HepG2 (cell line): ENCODE results near the gene FAM32A. TPM values are rescaled to one million over a fixed set of nuclear protein-coding genes. Genes with fewer than 3 reads are reported as not detected.
A peak's percentile ranks its signal among the peaks of the same experiment; 100 is the strongest.

Experiments
- CSRNP1 ChIP-seq: sonication (generic); formaldehyde crosslinking; IDR thresholded peaks from 2 replicates; pipeline ENCODE4 v1.8.1; 2023; ENCODE audit warnings: mild to moderate bottlenecking, missing genetic modification reagents
- CTCF ChIP-seq: sonication (generic); formaldehyde crosslinking; IDR thresholded peaks from 2 replicates; pipeline ENCODE4 v1.5.0; 2020; ENCODE audit warnings: mild to moderate bottlenecking, missing genetic modification reagents, moderate library complexity
- FOXM1 ChIP-seq: sonication (generic); formaldehyde crosslinking; IDR thresholded peaks from 2 replicates; pipeline ENCODE4 v1.5.0; 2020; ENCODE audit warnings: missing genetic modification reagents
- GATAD1 ChIP-seq: IDR thresholded peaks from 2 replicates; pipeline ENCODE4 v1.6.1; 2016; ENCODE audit warnings: missing genetic modification reagents, missing compliant biosample characterization
- HHEX ChIP-seq: IDR thresholded peaks from 2 replicates; pipeline ENCODE4 v1.6.1; 2016; ENCODE audit warnings: control low read depth
- JUNB ChIP-seq: sonication (generic); formaldehyde crosslinking; IDR thresholded peaks from 2 replicates; pipeline ENCODE4 v1.8.0; 2022; ENCODE audit warnings: missing genetic modification reagents, mild to moderate bottlenecking, borderline replicate concordance
- KDM5A ChIP-seq: fragments of 200-600 bp; sonication (generic); IDR thresholded peaks from 2 replicates; pipeline ENCODE4 v1.7.0; 2018; ENCODE audit warnings: antibody characterized with exemption, mild to moderate bottlenecking, low read length, borderline replicate concordance
- KDM6A ChIP-seq: IDR thresholded peaks from 2 replicates; pipeline ENCODE4 v1.6.1; 2016; ENCODE audit warnings: low read depth
- MZF1 ChIP-seq: sonication (generic); formaldehyde crosslinking; IDR thresholded peaks from 2 replicates; pipeline ENCODE4 v1.8.1; 2023; ENCODE audit warnings: mild to moderate bottlenecking, missing genetic modification reagents, borderline replicate concordance
- NFATC3 ChIP-seq: sonication (generic); formaldehyde crosslinking; IDR thresholded peaks from 2 replicates; pipeline ENCODE4 v1.5.1; 2020; ENCODE audit warnings: mild to moderate bottlenecking, missing genetic modification reagents
- NFKBIZ ChIP-seq: IDR thresholded peaks from 2 replicates; pipeline ENCODE4 v1.6.1; 2018; ENCODE audit warnings: missing genetic modification reagents, missing compliant biosample characterization
- RNF2 ChIP-seq: fragments of 450-650 bp; conservative IDR thresholded peaks from 2 replicates; pipeline ENCODE4 v1.6.1; 2016; ENCODE audit warnings: low read depth
- SIX1 ChIP-seq: sonication (generic); formaldehyde crosslinking; IDR thresholded peaks from 2 replicates; pipeline ENCODE4 v1.4.0; 2020; ENCODE audit warnings: missing genetic modification reagents, borderline replicate concordance
- SNAI1 ChIP-seq: sonication (generic); formaldehyde crosslinking; IDR thresholded peaks from 2 replicates; pipeline ENCODE4 v1.5.0; 2020; ENCODE audit warnings: mild to moderate bottlenecking, missing genetic modification reagents, borderline replicate concordance
- XRCC5 ChIP-seq: fragments of 200-400 bp; formaldehyde crosslinking; optimal IDR thresholded peaks from 2 replicates; pipeline ENCODE3; 2017; ENCODE audit warnings: mild to moderate bottlenecking, low read length
- ZBTB26 ChIP-seq: IDR thresholded peaks from 2 replicates; pipeline ENCODE4 v1.6.1; 2016; ENCODE audit warnings: missing compliant biosample characterization, missing genetic modification reagents, borderline replicate concordance
- ZBTB44 ChIP-seq: sonication (generic); formaldehyde crosslinking; IDR thresholded peaks from 2 replicates; pipeline ENCODE4 v1.4.0; 2020; ENCODE audit warnings: missing genetic modification reagents
- ZC3H4 ChIP-seq: sonication (generic); formaldehyde crosslinking; IDR thresholded peaks from 2 replicates; pipeline ENCODE4 v1.4.0; 2020; ENCODE audit warnings: missing genetic modification reagents, borderline replicate concordance
- ZNF44 ChIP-seq: sonication (generic); formaldehyde crosslinking; IDR thresholded peaks from 2 replicates; pipeline ENCODE4 v1.5.1; 2020; ENCODE audit warnings: mild to moderate bottlenecking, missing genetic modification reagents
- ZNF775 ChIP-seq: sonication (generic); formaldehyde crosslinking; IDR thresholded peaks from 2 replicates; pipeline ENCODE4 v1.4.0; 2020; ENCODE audit warnings: missing genetic modification reagents, mild to moderate bottlenecking, moderate library complexity, borderline replicate concordance
- ZNF839 ChIP-seq: sonication (generic); formaldehyde crosslinking; IDR thresholded peaks from 2 replicates; pipeline ENCODE4 v1.4.0; 2020; ENCODE audit warnings: missing genetic modification reagents, mild to moderate bottlenecking, borderline replicate concordance
- polyA plus RNA-seq, 8 experiments: library from polyadenylated mRNA; depleted of rRNA in 3 of 8; stranded (reverse) in 7 of 8; unstranded in 1 of 8; fragments of >200 nt; fragmentation: Illumina TruSeq in 4 of 8; extraction: Trizol in 4 of 8; gene quantifications; 2 replicates each; pipeline versions ENCODE4 v1.2.1 to v1.2.3, GENCODE V29; 2011 to 2016; ENCODE audit warnings: low read depth in 4 of 8, missing spikeins in 1 of 8, mixed read lengths in 1 of 8; ENCODE audit not compliant: insufficient read depth in 1 of 8
- total RNA-seq, 5 experiments: library from RNA; depleted of rRNA; stranded (reverse); fragments of >200 nt; fragmentation: Illumina TruSeq; extraction: Trizol; gene quantifications; 2 replicates each; pipeline ENCODE4 v1.2.3, GENCODE V29; 2016; ENCODE audit warnings: low read depth in 1 of 5

FAM32A gene
- total and polyA plus RNA-seq, 2 of the 13 experiments (the other 11 are each of a cell fraction or from before 2014, with no cell fraction given) = 85.8 to 86.2 TPM

GRCh38 chr19:16185123-16185767, at the start of gene FAM32A (continued):
- TF ChIP-seq CSRNP1 (CRISPR knock-in tag) (no peak), FOXM1 (CRISPR knock-in tag) (no peak), XRCC5 (peak; percentile 30), KDM5A (peak; percentile 90), ZNF839 (CRISPR knock-in tag) (0 out of 2 replicates have a peak, but pooled peaks have one; percentile 28), JUNB (CRISPR knock-in tag) (no peak), ZC3H4 (no peak), ZNF44 (CRISPR knock-in tag) (no peak), NFKBIZ (CRISPR knock-in tag) (no peak), CTCF (CRISPR knock-in tag) (peak; percentile 37; the same call in 1 of the 2 replicates), ZBTB26 (CRISPR knock-in tag) (no peak; the same call in 1 of the 2 replicates), RNF2 (no peak), KDM6A (CRISPR knock-in tag) (no peak), ZNF775 (no peak), HHEX (CRISPR knock-in tag) (no peak), GATAD1 (peak; percentile 95), MZF1 (no peak), SIX1 (no peak), SNAI1 (no peak), ZBTB44 (CRISPR knock-in tag) (no peak), NFATC3 (CRISPR knock-in tag) (no peak)
